SK-N-SH treated with all-trans-retinoic acid at 6 μM for 48 hours (cell line): ENCODE data around the gene CD180.

Experiments
- ATAC-seq: fragments of 200-7000 bp; cut with Tn5 transposase; 3 replicates; pipeline ENCODE4 v1.9.1; 2020; ENCODE audit warnings: mild to moderate bottlenecking, moderate library complexity
- ARNTL ChIP-seq: fragments of 450-650 bp; formaldehyde crosslinking; IDR thresholded peaks from 2 replicates; pipeline ENCODE4 v1.5.0; 2020; ENCODE audit warnings: low read depth, mild to moderate bottlenecking, moderate library complexity, borderline replicate concordance
- CREB5 ChIP-seq: fragments of 250-450 bp; sonication (Bioruptor Pico); IDR thresholded peaks from 2 replicates; pipeline ENCODE4 v1.5.1; 2020; ENCODE audit warnings: low read depth, mild to moderate bottlenecking, moderate library complexity
- CSDC2 ChIP-seq: fragments of 250-450 bp; sonication (Bioruptor Pico); IDR thresholded peaks from 2 replicates; pipeline ENCODE4 v1.5.0; 2020; ENCODE audit warnings: mild to moderate bottlenecking, moderate library complexity
- CSRNP3 ChIP-seq: fragments of 250-450 bp; sonication (Bioruptor Pico); IDR thresholded peaks from 2 replicates; pipeline ENCODE4 v1.5.1; 2021; ENCODE audit warnings: mild to moderate bottlenecking, moderate library complexity
- ESRRG ChIP-seq: fragments of 250-450 bp; sonication (Bioruptor Pico); IDR thresholded peaks from 2 replicates; pipeline ENCODE4 v1.6.1; 2021; ENCODE audit warnings: mild to moderate bottlenecking
- ISL1 ChIP-seq: fragments of 250-450 bp; sonication (Bioruptor Pico); IDR thresholded peaks from 2 replicates; pipeline ENCODE4 v2.1.2; 2022; ENCODE audit warnings: mild to moderate bottlenecking, moderate library complexity
- OSR1 ChIP-seq: fragments of 250-450 bp; sonication (Bioruptor Pico); IDR thresholded peaks from 2 replicates; pipeline ENCODE4 v1.8.0; 2022; ENCODE audit warnings: moderate library complexity, mild to moderate bottlenecking, inconsistent platforms
- PATZ1 ChIP-seq: fragments of 250-450 bp; sonication (Bioruptor Pico); IDR thresholded peaks from 2 replicates; pipeline ENCODE4 v1.8.0; 2020; ENCODE audit warnings: mild to moderate bottlenecking, moderate library complexity, borderline replicate concordance
- POU6F1 ChIP-seq: fragments of 250-450 bp; sonication (Bioruptor Pico); IDR thresholded peaks from 2 replicates; pipeline ENCODE4 v1.8.0; 2021; ENCODE audit warnings: low read depth, mild to moderate bottlenecking, moderate library complexity, borderline replicate concordance
- PPARA ChIP-seq: fragments of 250-450 bp; sonication (Bioruptor Pico); IDR thresholded peaks from 2 replicates; pipeline ENCODE4 v1.5.0; 2020; ENCODE audit warnings: mild to moderate bottlenecking, borderline replicate concordance
- RARB ChIP-seq: fragments of 250-450 bp; sonication (Bioruptor Pico); IDR thresholded peaks from 2 replicates; pipeline ENCODE4 v1.8.0; 2021; ENCODE audit warnings: mild to moderate bottlenecking, moderate library complexity
- SNAI2 ChIP-seq: fragments of 250-450 bp; sonication (Bioruptor Pico); IDR thresholded peaks from 2 replicates; pipeline ENCODE4 v1.5.0; 2020; ENCODE audit warnings: mild to moderate bottlenecking, moderate library complexity
- TCF4 ChIP-seq: fragments of 250-450 bp; sonication (Bioruptor Pico); IDR thresholded peaks from 2 replicates; pipeline ENCODE4 v1.8.0; 2021; ENCODE audit warnings: mild to moderate bottlenecking, moderate library complexity, borderline replicate concordance
- TOX ChIP-seq: fragments of 250-450 bp; sonication (Bioruptor Pico); IDR thresholded peaks from 2 replicates; pipeline ENCODE4 v1.8.0; 2021; ENCODE audit warnings: mild to moderate bottlenecking, moderate library complexity, borderline replicate concordance
- TSHZ2 ChIP-seq: fragments of 250-450 bp; sonication (Bioruptor Pico); IDR thresholded peaks from 2 replicates; pipeline ENCODE4 v1.5.0; 2020; ENCODE audit warnings: mild to moderate bottlenecking, moderate library complexity
- ZC3H10 ChIP-seq: fragments of 250-450 bp; sonication (Bioruptor Pico); IDR thresholded peaks from 2 replicates; pipeline ENCODE4 v1.5.1; 2021; ENCODE audit warnings: mild to moderate bottlenecking, moderate library complexity
- ZFP3 ChIP-seq: fragments of 250-450 bp; sonication (Bioruptor Pico); IDR thresholded peaks from 2 replicates; pipeline ENCODE4 v1.5.0; 2020; ENCODE audit warnings: mild to moderate bottlenecking, moderate library complexity
- ZNF565 ChIP-seq: fragments of 450-650 bp; formaldehyde crosslinking; conservative IDR thresholded peaks from 2 replicates; pipeline ENCODE4 v1.5.0; 2020; ENCODE audit warnings: low read depth, mild to moderate bottlenecking, moderate library complexity
- ZNF70 ChIP-seq: fragments of 450-650 bp; formaldehyde crosslinking; IDR thresholded peaks from 2 replicates; pipeline ENCODE4 v1.5.0; 2020; ENCODE audit warnings: mild to moderate bottlenecking, moderate library complexity
- ZNF8 ChIP-seq: fragments of 450-650 bp; formaldehyde crosslinking; IDR thresholded peaks from 2 replicates; pipeline ENCODE4 v1.5.0; 2020; ENCODE audit warnings: mild to moderate bottlenecking, moderate library complexity

The CD180 gene

DNA sequence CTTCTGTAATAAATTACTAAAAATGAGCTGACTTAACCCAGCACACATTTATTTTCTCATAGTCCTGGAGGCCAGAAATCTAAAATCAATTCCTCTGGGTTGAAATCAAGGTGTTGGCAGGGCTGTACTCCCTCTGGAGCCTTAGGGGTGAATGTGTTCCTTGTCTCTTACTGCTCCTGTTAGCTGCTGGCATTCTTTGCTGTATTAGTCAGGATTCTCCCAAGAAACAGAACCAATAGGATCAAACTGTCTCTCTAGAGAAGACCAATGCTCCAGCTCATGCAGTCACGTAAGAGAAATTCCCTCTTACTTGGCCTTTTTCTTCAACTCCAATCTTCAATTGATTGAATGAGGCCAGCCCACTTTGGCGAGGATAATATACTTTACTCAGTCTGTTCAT, 15.3 kb upstream of the CD180 start (continued):
- TF ChIP-seq POU6F1 (no peak), TSHZ2 (CRISPR knock-in tag) (no peak), ZNF8 (CRISPR knock-in tag) (no peak), ESRRG (CRISPR knock-in tag) (no peak)

DNA sequence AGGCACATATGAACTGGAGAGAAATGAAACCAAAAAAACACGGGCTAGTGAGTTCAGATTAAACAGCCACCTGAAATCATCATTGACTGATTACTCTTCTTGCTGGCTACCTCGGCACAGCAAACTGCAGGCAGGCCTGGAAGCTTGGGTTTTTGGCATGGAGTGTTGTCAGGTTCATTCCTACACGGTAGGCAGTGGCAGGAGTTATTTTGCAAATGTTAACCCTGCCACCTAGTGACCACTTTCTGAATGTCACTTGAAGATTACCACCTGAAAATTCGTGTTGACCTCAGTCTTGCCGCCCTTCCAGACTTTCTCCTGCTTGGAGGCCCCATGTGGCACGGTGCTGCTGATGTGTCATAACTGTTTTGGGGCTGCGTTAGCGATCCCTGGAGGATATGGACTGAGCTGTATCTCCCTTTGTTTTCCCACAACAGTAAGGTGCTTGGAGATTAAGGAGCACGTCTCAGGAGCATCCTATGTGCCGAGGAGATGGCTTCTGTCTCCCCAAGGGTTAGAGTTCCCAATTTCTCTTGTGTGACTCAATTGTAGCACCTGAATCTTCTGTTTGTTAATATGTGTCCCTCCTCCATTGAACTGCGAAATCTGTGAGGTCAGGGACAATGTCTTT, 12.7 kb upstream of the CD180 start:
- TF ChIP-seq ZNF70 (CRISPR knock-in tag) (no peak), ARNTL (CRISPR knock-in tag) (no peak), ZC3H10 (CRISPR knock-in tag) (no peak), PPARA (CRISPR knock-in tag) (no peak), ISL1 (CRISPR knock-in tag) (no peak), CSRNP3 (CRISPR knock-in tag) (no peak), ZFP3 (no peak), CSDC2 (CRISPR knock-in tag) (no peak)
- TF ChIP-seq, all 23 proteins: peak for 0
- peak; percentile 83 for ATAC-seq

GRCh38 chr5:67208403-67208802, 11.8 kb upstream of the CD180 start:
- no peak for TF ChIP-seq ZFP3
- TF ChIP-seq RARB (CRISPR knock-in tag), result no peak
- no peak for TF ChIP-seq ZNF565
- no peak for TF ChIP-seq ZNF70 (CRISPR knock-in tag)
- TF ChIP-seq ZC3H10 (CRISPR knock-in tag), result no peak
- no peak for TF ChIP-seq TOX (CRISPR knock-in tag)
- TF ChIP-seq TCF4 (CRISPR knock-in tag), result no peak
- no peak for TF ChIP-seq CREB5 (CRISPR knock-in tag)
- no peak for TF ChIP-seq TSHZ2 (CRISPR knock-in tag)

GRCh38 chr5:67206929-67207328, 10.3 kb upstream of the CD180 start:
- peak; percentile 39 for ATAC-seq
- TF ChIP-seq SNAI2 (CRISPR knock-in tag) (no peak), RARB (CRISPR knock-in tag) (no peak), CSDC2 (CRISPR knock-in tag) (no peak), PATZ1 (no peak), ZFP3 (no peak), TOX (CRISPR knock-in tag) (no peak), TCF4 (CRISPR knock-in tag) (no peak), ZNF70 (CRISPR knock-in tag) (no peak), ARNTL (CRISPR knock-in tag) (no peak), OSR1 (CRISPR knock-in tag) (no peak), ESRRG (CRISPR knock-in tag) (no peak), TSHZ2 (CRISPR knock-in tag) (no peak)

More at GRCh38 chr5:67208403-67208802, 11.8 kb upstream of the CD180 start:
- ATAC-seq, result no peak
